ENCODE results near the gene FZD4. TPM values are rescaled to one million over a fixed set of nuclear protein-coding genes. Genes with fewer than 3 reads are reported as not detected.
A peak's percentile ranks its signal among the peaks of the same experiment; 100 is the strongest.

Gene FZD4
- total RNA-seq, 2 donors from 2014 or later, result 34.3 to 38.3 TPM

DNA sequence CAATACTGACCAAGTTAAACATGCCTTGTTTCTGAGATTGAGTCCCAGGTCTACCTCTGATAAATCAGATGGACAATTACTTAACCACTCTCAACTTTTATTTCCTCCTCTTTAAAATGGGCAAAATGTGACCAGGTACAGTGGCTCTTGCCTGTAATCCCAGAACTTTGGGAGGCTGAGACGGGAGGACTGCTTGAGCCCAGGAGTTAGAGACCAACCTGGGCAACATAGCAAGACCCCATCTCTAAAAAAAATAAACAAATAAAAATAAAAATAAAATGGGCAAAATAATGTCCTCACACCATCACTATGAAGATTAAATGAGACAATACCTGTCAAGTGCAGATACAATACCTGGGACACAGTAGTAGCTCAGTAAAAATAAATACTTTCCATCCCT is 33.0 kb downstream of the FZD4 start:
- Histone ChIP-seq H3K9me3 (no peaks in the 10 kb centered on the region), H3K4me3 (no peak overlapping the region), H3K27ac (no peak overlapping the region), H3K4me1 (replicated peaks) (no peaks in the 10 kb centered on the region), H3K27me3 (replicated peaks; ENCODE audit: insufficient read depth) (no peaks in the 10 kb centered on the region), H3K36me3 (no peaks in the 10 kb centered on the region)
- intact Hi-C loops (cut with DNase I), result no loop called here
- WGBS, result 96% methylated on average over 1 of the region's 1 CpG
- TF ChIP-seq POLR2AphosphoS5 (IDR thresholded peaks at IDR 0.05), result no peak
- TF ChIP-seq POLR2A (IDR thresholded peaks at IDR 0.05), result no peak
- TF ChIP-seq, protein P1, sequence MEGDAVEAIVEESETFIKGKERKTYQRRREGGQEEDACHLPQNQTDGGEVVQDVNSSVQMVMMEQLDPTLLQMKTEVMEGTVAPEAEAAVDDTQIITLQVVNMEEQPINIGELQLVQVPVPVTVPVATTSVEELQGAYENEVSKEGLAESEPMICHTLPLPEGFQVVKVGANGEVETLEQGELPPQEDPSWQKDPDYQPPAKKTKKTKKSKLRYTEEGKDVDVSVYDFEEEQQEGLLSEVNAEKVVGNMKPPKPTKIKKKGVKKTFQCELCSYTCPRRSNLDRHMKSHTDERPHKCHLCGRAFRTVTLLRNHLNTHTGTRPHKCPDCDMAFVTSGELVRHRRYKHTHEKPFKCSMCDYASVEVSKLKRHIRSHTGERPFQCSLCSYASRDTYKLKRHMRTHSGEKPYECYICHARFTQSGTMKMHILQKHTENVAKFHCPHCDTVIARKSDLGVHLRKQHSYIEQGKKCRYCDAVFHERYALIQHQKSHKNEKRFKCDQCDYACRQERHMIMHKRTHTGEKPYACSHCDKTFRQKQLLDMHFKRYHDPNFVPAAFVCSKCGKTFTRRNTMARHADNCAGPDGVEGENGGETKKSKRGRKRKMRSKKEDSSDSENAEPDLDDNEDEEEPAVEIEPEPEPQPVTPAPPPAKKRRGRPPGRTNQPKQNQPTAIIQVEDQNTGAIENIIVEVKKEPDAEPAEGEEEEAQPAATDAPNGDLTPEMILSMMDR (IDR thresholded peaks at IDR 0.05), result no peak
- no peak for DNase-seq (ENCODE audit: low spot score)

DNA sequence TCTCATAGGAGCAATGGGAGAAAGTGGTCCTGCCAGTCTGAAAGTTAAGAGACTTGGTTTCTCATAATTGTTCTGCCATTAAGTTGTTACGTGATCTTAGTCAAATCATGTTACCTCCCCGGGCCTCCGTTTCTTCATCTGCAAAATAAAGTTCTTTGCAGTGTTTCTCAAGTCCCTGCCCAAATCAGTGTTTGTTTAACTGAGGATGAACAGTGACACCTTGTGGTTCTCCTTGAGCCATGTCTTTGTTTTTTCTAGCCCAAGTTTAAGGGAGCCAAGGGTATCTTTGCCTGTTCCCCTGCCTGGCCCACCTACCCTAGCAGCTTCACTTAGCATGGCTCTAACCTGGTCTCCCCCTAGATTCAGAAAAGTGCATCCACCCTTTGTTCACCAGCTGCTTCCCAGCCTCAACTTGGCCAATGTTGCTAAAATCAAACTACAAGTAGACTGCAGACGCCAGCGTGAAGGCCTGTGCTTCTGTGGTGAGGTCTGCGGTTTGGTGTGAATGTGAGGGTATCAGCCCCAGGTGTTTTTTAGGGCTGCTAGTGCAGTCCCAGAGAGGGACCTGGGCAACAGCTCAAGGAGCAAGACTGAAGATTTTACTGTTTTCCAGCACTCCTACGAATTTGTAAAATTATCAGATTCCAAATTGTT is 35.5 kb downstream of the FZD4 start:
- WGBS, result 53% methylated on average over 7 of the region's 7 CpGs
- TF ChIP-seq, protein P1 (IDR thresholded peaks at IDR 0.05), result peak in 3 of 4 experiments; percentile 46 to 66 (median 58)
- no peak for TF ChIP-seq POLR2A (IDR thresholded peaks at IDR 0.05)
- Histone ChIP-seq H3K4me1 (replicated peaks) (no peaks in the 10 kb centered on the region), H3K27me3 (replicated peaks; ENCODE audit: insufficient read depth) (no peaks in the 10 kb centered on the region), H3K27ac (no peak overlapping the region), H3K36me3 (no peaks in the 10 kb centered on the region), H3K4me3 (no peak overlapping the region), H3K9me3 (no peaks in the 10 kb centered on the region)
- intact Hi-C loops (cut with DNase I), result loop anchor here (2.0 kb wide), 2 partner anchors 49 to 463 kb away; no protein-coding TSS in a partner anchor
- DNase-seq (ENCODE audit: low spot score), result no peak

DNA sequence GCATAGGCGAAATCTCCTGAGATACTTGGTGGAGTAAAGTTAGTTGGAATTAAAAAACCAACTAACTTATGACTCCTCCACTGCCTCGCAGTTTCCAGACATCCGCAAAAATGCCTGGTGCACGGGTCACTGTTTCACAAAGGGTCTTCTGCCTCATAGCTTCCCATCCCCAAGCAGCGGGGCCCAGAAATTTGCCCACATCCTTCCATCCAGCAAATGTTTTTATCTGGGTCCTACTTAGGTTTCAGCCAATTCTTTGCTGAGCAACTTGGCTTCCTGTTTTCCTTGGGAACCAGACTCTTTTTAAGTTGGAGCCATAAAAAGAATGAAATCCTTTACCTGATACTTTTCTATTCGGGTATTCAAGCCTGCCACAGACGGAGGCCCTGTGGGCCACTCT is 36.2 kb downstream of the FZD4 start:
- H3K27me3 ChIP-seq (replicated peaks; ENCODE audit: insufficient read depth), result no peaks in the 10 kb centered on the region
- TF ChIP-seq POLR2AphosphoS5 (IDR thresholded peaks at IDR 0.05), result no peak
- TF ChIP-seq, protein P1 (IDR thresholded peaks at IDR 0.05), result no peak
- no peak for TF ChIP-seq POLR2A (IDR thresholded peaks at IDR 0.05)
- H3K4me1 ChIP-seq (replicated peaks), result no peaks in the 10 kb centered on the region
- DNase-seq (ENCODE audit: low spot score), result no peak
- no peaks in the 10 kb centered on the region for H3K9me3 ChIP-seq
- H3K4me3 ChIP-seq, result no peak overlapping the region
- 76% methylated on average over 7 of the region's 7 CpGs for WGBS
- H3K36me3 ChIP-seq, result no peaks in the 10 kb centered on the region
- no peak overlapping the region for H3K27ac ChIP-seq
- intact Hi-C loops (cut with DNase I), result loop anchor here (2.0 kb wide), 2 partner anchors 48 to 462 kb away; no protein-coding TSS in a partner anchor

DNA sequence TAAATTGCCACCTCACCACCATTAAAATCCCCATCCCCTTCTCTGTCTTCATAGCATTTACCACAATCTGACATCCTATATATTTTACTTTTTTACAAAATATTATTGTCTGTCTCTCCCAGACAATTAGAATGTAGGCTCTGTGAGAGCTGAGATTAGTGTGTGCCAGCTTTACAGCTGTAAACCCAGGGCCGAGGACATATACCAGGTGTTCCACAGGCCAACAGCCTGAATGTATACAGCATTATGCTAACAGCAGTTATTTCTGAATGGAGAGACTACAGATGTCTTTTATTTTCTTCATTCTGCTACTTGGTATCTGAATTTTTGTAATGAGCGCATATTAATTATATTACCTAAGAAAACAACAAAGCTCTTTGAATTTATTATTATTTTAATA is 36.7 kb downstream of the FZD4 start:
- no peaks in the 10 kb centered on the region for H3K9me3 ChIP-seq
- no peaks in the 10 kb centered on the region for H3K4me1 ChIP-seq (replicated peaks)
- WGBS, result 79% methylated on average over 2 of the region's 2 CpGs
- TF ChIP-seq POLR2A (IDR thresholded peaks at IDR 0.05) (no peak), POLR2AphosphoS5 (IDR thresholded peaks at IDR 0.05) (no peak)
- TF ChIP-seq, protein P1 (IDR thresholded peaks at IDR 0.05), result no peak
- H3K27ac ChIP-seq, result no peak overlapping the region
- H3K36me3 ChIP-seq, result no peaks in the 10 kb centered on the region
- intact Hi-C loops (cut with DNase I), result loop anchor here (2.0 kb wide), 2 partner anchors 48 to 462 kb away; no protein-coding TSS in a partner anchor
- DNase-seq (ENCODE audit: low spot score), result no peak
- no peaks in the 10 kb centered on the region for H3K27me3 ChIP-seq (replicated peaks; ENCODE audit: insufficient read depth)
- H3K4me3 ChIP-seq, result no peak overlapping the region

DNA sequence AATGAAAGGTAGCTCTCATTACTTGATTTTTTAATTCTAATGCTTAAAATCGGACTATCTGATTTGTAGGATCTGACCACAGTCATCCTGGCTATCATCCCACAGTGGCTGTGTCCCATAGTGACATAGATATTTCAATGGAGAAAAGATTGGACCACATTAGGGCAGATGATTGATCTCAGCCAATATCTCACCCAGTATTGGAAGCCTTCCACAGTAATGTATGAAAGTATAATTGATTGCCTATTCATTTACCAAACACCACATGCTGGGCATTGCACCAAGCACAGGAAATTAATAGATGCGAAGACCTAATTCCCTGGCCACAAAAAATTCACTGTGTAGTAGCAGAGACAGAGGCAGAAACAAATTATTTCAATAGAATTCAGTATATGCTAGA is 37.6 kb downstream of the FZD4 start:
- WGBS, result 89% methylated on average over 2 of the region's 2 CpGs
- TF ChIP-seq POLR2A (IDR thresholded peaks at IDR 0.05) (no peak), POLR2AphosphoS5 (IDR thresholded peaks at IDR 0.05) (no peak)
- TF ChIP-seq, protein P1 (IDR thresholded peaks at IDR 0.05), result no peak
- Histone ChIP-seq H3K9me3 (no peaks in the 10 kb centered on the region), H3K27ac (no peak overlapping the region), H3K4me1 (replicated peaks) (no peaks in the 10 kb centered on the region), H3K4me3 (no peak overlapping the region), H3K36me3 (no peaks in the 10 kb centered on the region), H3K27me3 (replicated peaks; ENCODE audit: insufficient read depth) (no peaks in the 10 kb centered on the region)
- intact Hi-C loops (cut with DNase I), result no loop called here
- DNase-seq (ENCODE audit: low spot score), result no peak

All from prostate gland (tissue), 2 donors.